UCSD-AML1 (cell line): ENCODE measurements around the gene TAMALIN.

Source experiments
- DNase-seq: peaks from one replicate; lab custom pipeline; 2025; ENCODE audit not compliant: unreplicated experiment; lab: John Stamatoyannopoulos, UW

The TAMALIN gene

DNA sequence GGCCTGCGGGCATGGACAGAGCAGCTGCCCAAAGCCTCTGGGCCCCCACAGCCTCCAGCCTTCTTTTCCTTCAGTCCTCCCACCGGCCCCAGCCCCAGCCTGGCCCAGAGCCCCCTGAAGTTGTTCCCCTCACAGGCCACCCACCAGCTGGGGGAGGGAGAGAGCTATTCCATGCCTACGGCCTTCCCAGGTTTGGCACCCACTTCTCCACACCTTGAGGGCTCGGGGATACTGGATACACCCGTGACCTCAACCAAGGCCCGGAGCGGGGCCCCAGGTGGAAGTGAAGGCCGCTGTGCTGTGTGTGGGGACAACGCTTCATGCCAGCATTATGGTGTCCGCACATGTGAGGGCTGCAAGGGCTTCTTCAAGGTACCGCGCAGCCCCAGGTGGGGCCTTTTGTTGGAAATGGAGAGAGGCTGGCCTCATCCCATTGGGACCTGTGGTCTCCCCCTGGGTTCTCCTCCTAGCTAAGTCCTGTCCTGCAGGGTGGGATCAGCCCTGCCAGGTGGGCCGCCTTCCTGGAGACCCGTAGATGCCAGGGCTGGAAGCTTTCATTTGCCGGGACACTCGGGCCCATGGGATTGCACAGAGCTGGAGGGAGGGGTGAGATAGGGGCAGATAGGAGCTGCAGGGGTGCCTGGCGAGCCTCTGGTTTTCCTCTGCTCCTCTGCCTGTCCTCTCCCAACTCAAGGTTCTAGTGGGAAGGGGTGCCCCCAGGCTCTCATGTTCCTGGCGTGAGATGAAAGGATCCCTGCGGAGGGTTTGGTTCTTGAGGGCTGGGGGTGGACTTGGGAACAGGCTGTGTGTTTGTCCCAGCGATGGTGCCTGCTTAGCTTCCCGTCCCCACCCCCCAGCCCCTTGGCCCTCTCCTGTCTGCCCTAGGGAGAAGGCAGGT is 48.3 kb downstream of the TAMALIN start:
- no peak for DNase-seq

DNA sequence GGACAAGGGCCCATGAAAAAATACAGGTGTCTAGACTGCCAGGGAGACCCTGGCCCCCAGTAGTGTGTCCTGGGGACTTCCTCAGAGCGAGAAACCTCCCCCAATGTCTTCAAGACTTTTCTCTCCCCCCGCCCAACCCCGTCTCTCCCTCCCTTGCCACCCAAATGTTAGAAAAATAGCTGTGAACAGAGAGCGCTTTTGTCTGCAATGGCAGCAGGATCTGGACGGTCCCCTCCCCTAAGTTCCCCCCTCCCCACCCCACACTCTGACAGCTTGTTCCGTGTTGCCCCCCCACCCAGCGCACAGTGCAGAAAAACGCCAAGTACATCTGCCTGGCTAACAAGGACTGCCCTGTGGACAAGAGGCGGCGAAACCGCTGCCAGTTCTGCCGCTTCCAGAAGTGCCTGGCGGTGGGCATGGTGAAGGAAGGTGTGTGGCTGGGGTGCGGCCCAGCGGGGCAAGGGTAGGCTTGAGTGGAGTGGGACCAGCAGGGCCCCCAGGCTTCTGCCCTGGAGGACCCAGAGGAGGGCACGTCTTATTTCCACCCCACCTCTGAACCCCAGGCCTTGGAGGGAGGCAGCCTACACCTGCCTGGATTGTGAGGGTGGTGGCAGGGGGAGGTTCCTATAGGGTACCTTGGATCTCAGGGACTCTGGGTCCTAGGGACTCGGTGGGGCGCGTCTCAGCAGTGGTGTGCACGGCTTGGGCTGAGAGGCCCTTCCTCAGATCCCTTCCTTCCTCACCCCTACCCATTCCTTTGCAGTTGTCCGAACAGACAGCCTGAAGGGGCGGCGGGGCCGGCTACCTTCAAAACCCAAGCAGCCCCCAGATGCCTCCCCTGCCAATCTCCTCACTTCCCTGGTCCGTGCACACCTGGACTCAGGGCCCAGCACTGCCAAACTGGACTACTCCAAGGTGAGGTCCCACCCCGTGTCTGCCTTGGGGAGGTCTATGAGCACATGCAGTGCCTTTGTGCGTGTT is 49.3 kb downstream of the TAMALIN start:
- no peak for DNase-seq

DNA sequence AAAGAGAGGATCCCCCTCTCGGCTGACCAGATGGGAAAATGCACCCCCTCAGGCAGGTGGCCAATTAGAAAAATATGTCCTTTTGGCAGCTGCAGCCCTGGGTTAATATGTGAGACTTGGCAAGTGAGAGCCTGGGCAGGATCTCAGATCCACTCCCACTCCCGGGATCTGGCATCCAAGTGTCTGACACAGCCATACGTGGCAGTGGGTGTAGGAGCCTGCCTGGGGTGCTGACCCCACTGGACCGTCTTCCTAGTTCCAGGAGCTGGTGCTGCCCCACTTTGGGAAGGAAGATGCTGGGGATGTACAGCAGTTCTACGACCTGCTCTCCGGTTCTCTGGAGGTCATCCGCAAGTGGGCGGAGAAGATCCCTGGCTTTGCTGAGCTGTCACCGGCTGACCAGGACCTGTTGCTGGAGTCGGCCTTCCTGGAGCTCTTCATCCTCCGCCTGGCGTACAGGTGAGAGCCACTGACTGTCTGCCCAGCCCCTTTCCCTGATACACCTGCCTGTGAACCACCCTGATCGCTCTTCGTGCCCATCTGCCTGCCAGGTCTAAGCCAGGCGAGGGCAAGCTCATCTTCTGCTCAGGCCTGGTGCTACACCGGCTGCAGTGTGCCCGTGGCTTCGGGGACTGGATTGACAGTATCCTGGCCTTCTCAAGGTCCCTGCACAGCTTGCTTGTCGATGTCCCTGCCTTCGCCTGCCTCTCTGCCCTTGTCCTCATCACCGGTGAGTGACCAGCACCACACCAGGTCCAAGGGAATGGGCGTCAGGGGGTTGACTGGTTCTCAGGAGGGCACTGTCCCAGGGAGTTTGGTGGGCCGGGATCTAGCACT is 50.3 kb downstream of the TAMALIN start:
- no peak for DNase-seq

DNA sequence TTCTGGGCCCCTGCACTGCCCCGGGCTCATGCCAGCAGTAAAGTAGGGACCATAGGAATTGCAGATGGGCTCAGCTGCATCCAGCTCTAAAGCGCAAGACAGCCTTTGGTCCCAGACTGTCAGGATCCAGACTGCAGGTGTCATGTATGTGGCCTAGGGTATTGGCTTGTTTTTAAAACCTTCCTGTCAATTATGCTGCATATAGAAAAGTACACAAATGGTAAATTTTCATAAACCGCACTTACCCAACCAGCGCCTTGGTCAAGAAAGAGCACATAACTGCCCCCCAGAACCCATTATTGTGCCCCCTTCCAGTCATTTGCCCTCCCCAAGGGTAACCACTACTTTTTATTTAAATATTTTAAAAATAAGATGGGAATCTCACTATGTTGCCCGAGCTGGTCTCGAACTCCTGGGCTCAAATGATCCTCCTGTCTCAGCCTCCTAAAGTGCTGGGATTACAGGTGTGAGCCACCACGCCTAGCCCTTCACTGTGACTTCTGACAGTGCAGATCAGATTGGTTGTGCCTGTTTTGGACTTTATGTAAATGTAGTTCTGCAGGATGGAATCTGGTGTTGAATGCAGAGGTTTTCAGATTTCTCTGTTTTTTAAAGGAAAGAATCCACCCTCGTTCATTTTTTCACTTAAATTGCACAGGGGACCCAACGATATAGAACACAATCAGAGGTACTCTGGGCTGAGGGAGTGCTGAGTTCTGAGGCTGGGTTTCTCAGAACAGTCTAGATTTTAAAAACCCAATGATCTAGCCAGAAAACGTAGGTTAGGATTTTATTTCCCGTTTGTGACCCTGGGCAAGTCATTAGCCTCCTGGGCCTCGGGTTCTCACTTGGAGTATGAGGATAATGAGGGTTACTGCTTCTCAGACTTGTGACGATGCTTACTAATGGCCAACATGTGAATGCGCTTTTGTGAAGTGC is 51.2 kb downstream of the TAMALIN start:
- DNase-seq = no peak

DNA sequence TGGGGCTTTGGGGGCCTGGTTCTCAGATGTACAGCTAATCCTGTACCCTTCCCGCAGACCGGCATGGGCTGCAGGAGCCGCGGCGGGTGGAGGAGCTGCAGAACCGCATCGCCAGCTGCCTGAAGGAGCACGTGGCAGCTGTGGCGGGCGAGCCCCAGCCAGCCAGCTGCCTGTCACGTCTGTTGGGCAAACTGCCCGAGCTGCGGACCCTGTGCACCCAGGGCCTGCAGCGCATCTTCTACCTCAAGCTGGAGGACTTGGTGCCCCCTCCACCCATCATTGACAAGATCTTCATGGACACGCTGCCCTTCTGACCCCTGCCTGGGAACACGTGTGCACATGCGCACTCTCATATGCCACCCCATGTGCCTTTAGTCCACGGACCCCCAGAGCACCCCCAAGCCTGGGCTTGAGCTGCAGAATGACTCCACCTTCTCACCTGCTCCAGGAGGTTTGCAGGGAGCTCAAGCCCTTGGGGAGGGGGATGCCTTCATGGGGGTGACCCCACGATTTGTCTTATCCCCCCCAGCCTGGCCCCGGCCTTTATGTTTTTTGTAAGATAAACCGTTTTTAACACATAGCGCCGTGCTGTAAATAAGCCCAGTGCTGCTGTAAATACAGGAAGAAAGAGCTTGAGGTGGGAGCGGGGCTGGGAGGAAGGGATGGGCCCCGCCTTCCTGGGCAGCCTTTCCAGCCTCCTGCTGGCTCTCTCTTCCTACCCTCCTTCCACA is 52.0 kb downstream of the TAMALIN start:
- no peak for DNase-seq

DNA sequence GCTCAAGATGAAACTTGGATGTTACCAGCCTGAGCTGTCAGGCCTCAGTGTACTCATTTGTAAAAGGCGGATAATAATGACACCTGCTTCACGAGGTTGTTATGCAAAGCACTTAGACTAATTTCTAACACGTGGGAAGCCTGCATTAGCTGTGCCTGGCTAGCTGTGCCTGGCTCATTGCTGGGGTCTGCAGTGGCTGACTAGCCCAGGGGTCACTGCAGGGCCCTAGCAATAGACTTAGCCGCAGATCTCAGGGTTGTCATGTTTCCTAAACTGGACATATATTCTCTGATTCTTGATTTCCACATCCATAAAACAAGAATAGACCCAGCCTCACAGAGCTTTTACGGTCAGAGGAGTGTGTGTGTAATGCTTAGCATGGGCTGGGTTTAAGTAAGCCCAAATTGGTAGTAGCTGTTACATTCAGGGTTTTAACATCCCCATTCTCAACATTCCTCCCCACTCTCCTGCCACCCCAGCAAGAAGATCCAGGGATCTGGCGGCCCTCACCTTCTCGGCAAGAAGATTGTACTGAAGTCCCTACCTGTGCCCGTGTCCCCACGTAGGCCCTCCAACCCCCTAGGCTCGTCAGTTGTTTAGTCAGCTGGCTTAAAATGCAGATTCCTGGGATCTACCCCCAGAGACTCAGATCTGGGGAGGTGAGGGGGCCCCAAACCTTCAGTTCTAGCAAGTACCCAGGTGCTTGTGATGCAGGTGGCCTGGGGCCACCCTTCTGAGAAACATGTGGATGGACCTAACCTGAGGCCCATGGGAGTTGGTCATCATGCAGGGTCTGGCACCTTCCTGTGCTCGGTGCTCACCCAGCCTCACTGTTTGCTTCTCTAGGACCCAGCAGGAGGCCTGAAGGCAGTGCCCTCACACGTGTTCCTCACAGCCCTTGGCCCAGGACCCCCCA is 53.1 kb downstream of the TAMALIN start:
- DNase-seq = no peak

DNA sequence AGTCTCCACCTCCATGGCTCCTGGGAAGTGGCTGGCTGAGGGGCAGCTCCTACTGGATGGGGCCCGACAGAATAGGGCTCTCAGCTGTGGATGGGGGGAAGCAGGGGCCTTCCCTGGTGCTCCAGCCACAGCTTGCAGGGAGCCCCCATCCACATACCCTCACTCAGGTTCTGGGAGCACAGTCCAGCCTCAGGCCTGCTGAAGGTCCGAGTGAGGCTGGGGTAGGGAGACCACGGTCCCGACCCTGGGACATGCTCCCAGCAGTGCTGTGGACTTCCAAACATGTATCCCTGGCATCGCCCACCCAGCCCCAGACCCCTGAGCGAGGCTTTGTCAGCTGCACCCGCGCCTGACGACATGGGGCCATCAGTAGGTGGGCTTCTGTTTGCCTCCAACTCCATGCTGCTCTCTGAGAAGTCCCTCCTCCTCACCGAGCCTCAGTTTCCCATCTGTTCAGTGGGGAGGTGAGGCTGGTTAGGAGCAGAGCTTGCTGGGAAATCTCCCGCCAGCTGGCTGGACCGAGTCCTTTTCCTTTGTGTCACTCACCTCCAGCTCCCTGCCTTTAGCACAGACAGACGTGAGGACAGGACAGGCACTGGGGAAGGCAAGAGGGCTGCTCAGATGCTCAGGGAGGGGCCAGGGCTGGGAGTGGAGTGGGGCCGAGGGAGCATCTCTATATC is 53.9 kb downstream of the TAMALIN start:
- no peak for DNase-seq

DNA sequence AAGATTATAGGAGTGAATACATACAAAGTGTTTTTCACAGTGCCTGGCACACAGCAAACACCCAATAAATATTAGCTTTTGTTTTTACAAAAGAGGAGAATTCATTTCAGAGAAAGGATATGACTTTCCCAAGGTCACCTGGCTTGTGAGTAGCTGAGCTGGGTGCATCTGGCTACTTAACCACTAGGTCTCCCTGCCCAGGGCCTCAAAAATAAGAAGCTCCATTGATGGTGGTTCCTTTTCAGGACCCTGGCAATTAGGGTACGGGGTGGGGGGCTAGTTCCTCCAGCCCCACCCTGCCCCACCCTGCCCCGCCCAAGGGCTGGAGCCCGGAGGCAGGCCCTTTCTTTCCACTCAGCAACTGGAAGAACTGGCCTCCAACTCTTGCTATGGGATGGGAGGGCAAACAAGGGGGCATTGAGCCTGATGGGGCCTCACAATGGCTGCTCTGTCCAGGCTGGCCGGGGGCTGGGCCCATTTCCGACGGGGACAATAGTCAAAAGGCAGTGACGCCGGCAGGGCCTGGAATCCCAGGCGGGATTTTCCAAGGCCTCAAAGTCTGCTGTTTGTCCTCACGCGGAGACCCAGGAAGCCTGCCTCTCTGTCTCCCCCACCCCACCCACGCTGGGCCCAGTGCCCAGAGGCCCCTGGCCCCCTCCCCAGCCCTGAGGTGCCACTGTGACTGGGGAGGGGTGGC is 54.9 kb downstream of the TAMALIN start:
- DNase-seq = no peak

DNA sequence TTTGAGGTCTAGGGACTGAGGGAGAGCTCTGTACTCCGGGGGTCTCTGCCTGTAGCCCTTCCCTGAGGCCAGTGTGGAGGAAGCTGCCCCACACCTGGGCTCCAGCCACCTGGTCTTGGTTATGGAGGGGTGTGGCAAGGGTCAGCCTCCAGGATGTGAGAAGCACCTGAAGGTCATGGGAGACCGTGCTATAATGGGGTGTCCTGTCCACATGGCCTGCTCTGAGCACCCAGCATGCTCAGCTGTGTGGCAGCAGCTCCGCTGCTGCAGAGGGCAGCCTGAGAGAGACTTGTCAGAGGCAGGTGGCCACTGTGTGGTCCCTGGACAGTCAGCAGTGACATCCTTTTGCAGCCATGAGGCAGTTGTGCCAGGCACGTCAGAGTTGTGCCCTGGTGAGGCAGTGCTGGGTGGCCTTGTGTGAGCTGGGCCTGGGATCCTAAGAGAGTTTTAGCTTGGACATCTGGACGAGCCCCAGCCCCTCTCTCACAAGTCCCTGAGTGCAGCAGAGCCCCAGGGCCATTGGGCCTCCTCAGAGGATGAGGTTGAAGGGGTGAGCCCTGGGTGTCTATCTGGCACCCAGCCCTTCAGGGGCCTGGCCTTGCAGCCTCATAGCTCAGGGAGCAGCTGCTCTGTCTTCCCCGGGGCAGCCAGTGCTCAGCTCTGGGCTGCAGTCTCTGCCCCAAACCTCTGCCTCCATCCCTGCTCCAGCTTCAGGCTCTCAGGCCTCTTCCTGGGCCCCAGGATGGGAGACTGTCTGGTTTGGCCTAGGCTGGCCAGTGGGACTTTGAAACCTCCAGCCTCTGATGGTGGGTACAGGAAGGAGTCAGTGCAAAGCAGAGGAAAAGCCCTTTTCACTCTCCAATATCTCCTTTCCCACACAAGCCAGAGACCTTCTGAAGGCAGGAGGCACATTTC is 55.7 kb downstream of the TAMALIN start:
- DNase-seq = no peak

DNA sequence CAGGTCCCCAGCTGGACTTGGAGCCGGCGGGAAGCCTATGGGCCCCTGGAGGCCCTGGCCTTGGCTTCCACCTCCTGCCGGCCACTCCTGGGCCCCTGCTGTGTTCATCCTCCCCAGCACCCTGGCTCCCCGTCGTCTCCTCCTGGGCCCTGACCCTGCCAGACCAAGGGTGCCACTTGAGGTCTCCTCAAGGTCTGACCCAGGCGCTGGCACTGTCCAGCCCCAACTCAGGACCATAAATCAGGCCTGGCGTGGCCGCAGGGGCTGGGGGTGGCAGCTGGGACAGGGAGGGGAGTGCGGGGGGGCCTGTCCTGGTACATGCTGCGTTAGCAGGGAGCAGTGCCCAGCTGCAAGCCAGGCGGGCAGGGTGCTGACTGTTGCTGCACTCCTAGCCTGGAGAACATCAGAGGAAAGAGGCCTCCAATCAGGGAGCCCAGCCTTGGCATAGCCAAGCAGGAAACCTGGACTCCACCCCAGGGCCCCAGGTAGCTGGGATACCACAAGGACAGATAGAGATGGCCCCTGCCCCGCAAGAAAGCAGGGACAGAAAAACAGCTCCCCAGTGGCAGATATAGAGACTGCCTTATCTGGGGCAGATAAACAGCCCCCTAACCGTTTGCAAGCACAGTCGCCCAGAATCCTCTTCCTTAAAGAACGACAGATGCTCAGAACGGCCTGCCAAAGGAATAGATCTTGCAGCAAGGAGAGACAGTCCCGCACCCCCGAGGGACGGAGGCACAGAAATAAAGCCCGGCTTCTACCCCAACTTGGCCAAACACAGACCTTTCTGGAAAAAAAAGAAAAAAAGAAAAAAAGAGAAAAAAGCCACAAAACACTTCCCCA is 56.6 kb downstream of the TAMALIN start:
- no peak for DNase-seq

DNA sequence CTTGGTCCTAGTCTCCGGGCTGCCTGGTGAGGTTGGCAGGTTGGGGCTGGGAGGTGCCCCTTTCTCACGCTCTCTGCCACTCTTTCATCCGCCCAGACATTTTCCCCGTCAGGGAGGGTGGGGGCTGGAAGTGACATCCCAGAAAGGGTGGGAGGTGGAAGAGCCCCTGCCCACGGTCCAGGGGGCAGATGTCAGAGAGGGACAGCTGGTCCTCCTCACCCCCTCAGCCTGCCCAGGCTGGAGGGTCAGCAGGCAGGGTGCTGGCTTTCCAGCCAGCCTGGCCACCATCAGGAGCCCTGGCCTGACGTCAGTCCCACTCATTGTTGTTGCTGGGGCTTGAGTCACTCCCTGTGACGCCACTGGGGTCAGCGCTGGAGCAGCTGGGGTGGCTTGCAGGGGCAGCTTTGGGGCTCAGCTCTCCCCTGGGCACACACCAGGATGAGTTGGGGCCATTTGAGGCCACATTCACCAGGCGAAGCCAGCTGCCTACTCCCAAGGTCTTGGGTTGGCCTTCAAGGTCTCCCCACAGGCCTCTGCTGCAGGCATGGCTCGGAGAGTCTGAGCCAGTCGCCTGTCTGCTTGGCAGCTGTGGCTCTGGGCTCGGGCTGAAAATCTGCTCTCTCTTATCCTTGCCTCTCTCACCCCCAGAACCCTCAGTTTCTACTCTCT is 57.4 kb downstream of the TAMALIN start:
- DNase-seq = no peak
